GM18951 (cell line): Measurements from ENCODE around the gene ELF4.

Experiments used
- POLR2A ChIP-seq: IDR thresholded peaks from 4 replicates; pipeline ENCODE4 v1.6.1; 2011; ENCODE audit warnings: mild to moderate bottlenecking; ENCODE audit not compliant: insufficient read length, insufficient read depth; ENCODE audit errors: extremely low read depth
- in situ Hi-C: fragments of 300-500 bp; cut with MboI; formaldehyde crosslinking; loops from one replicate; pipeline ENCODE4 v1.12.0; 2022; ENCODE audit warnings: low sequenced_read_pairs, mixed read lengths, inconsistent platforms; ENCODE audit not compliant: unreplicated experiment

The ELF4 gene

GRCh38 chrX:130072345-130072740 lies 38.0 kb downstream of the ELF4 start:
- TF ChIP-seq POLR2A, result no peak
- in situ Hi-C loops, result no loop called here

GRCh38 chrX:130071611-130072344 lies 38.5 kb downstream of the ELF4 start:
- TF ChIP-seq POLR2A, result no peak
- in situ Hi-C loops, result no loop called here

- in situ Hi-C loops, result loop anchor here (10.0 kb wide), 1 partner anchor 462 kb away; no protein-coding TSS in a partner anchor
- no peak for TF ChIP-seq POLR2A
Observed at GRCh38 chrX:130066975-130067615, 43.2 kb downstream of the ELF4 start.

GRCh38 chrX:130060122-130061069 lies 49.9 kb downstream of the ELF4 start:
- TF ChIP-seq POLR2A, result no peak
- in situ Hi-C loops, result loop anchor here (10.0 kb wide), 1 partner anchor 456 kb away; no protein-coding TSS in a partner anchor

GRCh38 chrX:130058652-130059051 lies 51.6 kb downstream of the ELF4 start:
- in situ Hi-C loops, result loop anchor here (10.0 kb wide), 1 partner anchor 134 kb away; no protein-coding TSS in a partner anchor
- no peak for TF ChIP-seq POLR2A

GRCh38 chrX:130057209-130057608 lies 53.1 kb downstream of the ELF4 start:
- in situ Hi-C loops, result loop anchor here (10.0 kb wide), 1 partner anchor 132 kb away; no protein-coding TSS in a partner anchor

GRCh38 chrX:130055899-130056298 lies 54.4 kb downstream of the ELF4 start:
- in situ Hi-C loops, result loop anchor here (10.0 kb wide), 1 partner anchor 131 kb away; no protein-coding TSS in a partner anchor
- no peak for TF ChIP-seq POLR2A

More at GRCh38 chrX:130057209-130057608, 53.1 kb downstream of the ELF4 start:
- TF ChIP-seq POLR2A, result no peak

GRCh38 chrX:130055103-130055502 lies 55.2 kb downstream of the ELF4 start:
- no peak for TF ChIP-seq POLR2A
- in situ Hi-C loops, result loop anchor here (10.0 kb wide), 1 partner anchor 130 kb away; no protein-coding TSS in a partner anchor

GRCh38 chrX:130053236-130053635 lies 57.1 kb downstream of the ELF4 start:
- TF ChIP-seq POLR2A, result no peak
- in situ Hi-C loops, result loop anchor here (10.0 kb wide), 1 partner anchor 128 kb away; no protein-coding TSS in a partner anchor

- in situ Hi-C loops, result loop anchor here (10.0 kb wide), 1 partner anchor 127 kb away; no protein-coding TSS in a partner anchor
- no peak for TF ChIP-seq POLR2A
Observed at GRCh38 chrX:130051176-130051845, 59.0 kb downstream of the ELF4 start.

- no peak for TF ChIP-seq POLR2A
- in situ Hi-C loops, result loop anchor here (10.0 kb wide), 1 partner anchor 125 kb away; no protein-coding TSS in a partner anchor
Observed at GRCh38 chrX:130049821-130050220, 60.5 kb downstream of the ELF4 start.

- in situ Hi-C loops, result no loop called here
Observed at GRCh38 chrX:130048686-130049222, 61.5 kb downstream of the ELF4 start.

More at GRCh38 chrX:130048686-130049222, 61.5 kb downstream of the ELF4 start:
- TF ChIP-seq POLR2A, result no peak
